ENCODE results near the gene BICD2. TPM values are rescaled to one million over a fixed set of nuclear protein-coding genes. Genes with fewer than 3 reads are reported as not detected.
A peak's percentile ranks its signal among the peaks of the same experiment; 100 is the strongest.

The BICD2 gene
- total RNA-seq, 1 experiment from 2014 or later = 40.6 TPM

GRCh38 chr9:92686954-92687353 is 77.7 kb downstream of the BICD2 start:
- no peaks in the 10 kb centered on the region for H3K9me2 ChIP-seq (ENCODE audit: insufficient read depth)
- no peaks in the 10 kb centered on the region for H3K79me2 ChIP-seq (ENCODE audit: low read depth)
- H2AFZ ChIP-seq = no peak overlapping the region
- TF ChIP-seq CTCF (conservative IDR thresholded peaks at IDR 0.05) = peak; percentile 42; the same call in 1 of the 2 replicates
- TF ChIP-seq EZH2 (IDR thresholded peaks at IDR 0.05; ENCODE audit: low read depth) = no peak
- H3K9me3 ChIP-seq (ENCODE audit: insufficient read depth, low read depth) = peaks cover 9% of the 10 kb centered on the region; the same call in 1 of the 2 replicates
- POLR2A ChIA-PET (ENCODE audit: unreplicated experiment) = no interaction called here
- H3K4me2 ChIP-seq = no peak overlapping the region
- BruUV-seq (replicated peaks) = no TSS peak
- intact Hi-C loops (cut with micrococcal nuclease; ENCODE audit: unreplicated experiment) = no loop called here
- no peak overlapping the region for H3K4me3 ChIP-seq
- CTCF ChIA-PET = interaction anchor here (0.7 kb wide), 1 partner anchor 16 kb away, joined by 3 read pairs; no protein-coding TSS in a partner anchor
- H3K4me1 ChIP-seq (replicated peaks; ENCODE audit: insufficient read depth) = no peaks in the 10 kb centered on the region
- no peaks in the 10 kb centered on the region for H3K27me3 ChIP-seq (ENCODE audit: insufficient read depth, low read depth)
- DNase-seq = peak in 1 of 2 experiments; percentile 42
- no peaks in the 10 kb centered on the region for H3K36me3 ChIP-seq (ENCODE audit: low read depth)
- H3F3A ChIP-seq (ENCODE audit: insufficient read depth, low read depth) = no peaks in the 10 kb centered on the region
- no peaks in the 10 kb centered on the region for H4K20me1 ChIP-seq (ENCODE audit: insufficient read depth)
- H3K27ac ChIP-seq = no peak overlapping the region

GRCh38 chr9:92685022-92685421 is 79.6 kb downstream of the BICD2 start:
- POLR2A ChIA-PET (ENCODE audit: unreplicated experiment) = no interaction called here
- BruUV-seq (replicated peaks) = no TSS peak
- no peak overlapping the region for H3K27ac ChIP-seq
- no peaks in the 10 kb centered on the region for H3K79me2 ChIP-seq (ENCODE audit: low read depth)
- TF ChIP-seq EZH2 (IDR thresholded peaks at IDR 0.05; ENCODE audit: low read depth) = no peak
- no peak for TF ChIP-seq CTCF (conservative IDR thresholded peaks at IDR 0.05)
- H3K4me2 ChIP-seq = no peak overlapping the region
- no peaks in the 10 kb centered on the region for H3K9me2 ChIP-seq (ENCODE audit: insufficient read depth)
- no peaks in the 10 kb centered on the region for H3K9me3 ChIP-seq (ENCODE audit: insufficient read depth, low read depth)
- intact Hi-C loops (cut with micrococcal nuclease; ENCODE audit: unreplicated experiment) = no loop called here
- no peaks in the 10 kb centered on the region for H4K20me1 ChIP-seq (ENCODE audit: insufficient read depth)
- no peaks in the 10 kb centered on the region for H3F3A ChIP-seq (ENCODE audit: insufficient read depth, low read depth)
- DNase-seq = no peak
- no peak overlapping the region for H2AFZ ChIP-seq
- no peak overlapping the region for H3K4me3 ChIP-seq
- CTCF ChIA-PET = no interaction called here
- no peaks in the 10 kb centered on the region for H3K27me3 ChIP-seq (ENCODE audit: insufficient read depth, low read depth)
- H3K4me1 ChIP-seq (replicated peaks; ENCODE audit: insufficient read depth) = no peaks in the 10 kb centered on the region
- no peaks in the 10 kb centered on the region for H3K36me3 ChIP-seq (ENCODE audit: low read depth)

- Histone ChIP-seq H3K9me3 (ENCODE audit: insufficient read depth, low read depth) (no peaks in the 10 kb centered on the region), H4K20me1 (ENCODE audit: insufficient read depth) (no peaks in the 10 kb centered on the region), H3K4me2 (no peak overlapping the region), H3F3A (ENCODE audit: insufficient read depth, low read depth) (no peaks in the 10 kb centered on the region), H3K4me3 (no peak overlapping the region), H3K4me1 (replicated peaks; ENCODE audit: insufficient read depth) (no peaks in the 10 kb centered on the region), H3K79me2 (ENCODE audit: low read depth) (no peaks in the 10 kb centered on the region), H3K36me3 (ENCODE audit: low read depth) (no peaks in the 10 kb centered on the region), H3K27ac (no peak overlapping the region), H3K9me2 (ENCODE audit: insufficient read depth) (no peaks in the 10 kb centered on the region), H2AFZ (no peak overlapping the region), H3K27me3 (ENCODE audit: insufficient read depth, low read depth) (no peaks in the 10 kb centered on the region)
- ChIA-PET CTCF (no interaction called here), POLR2A (ENCODE audit: unreplicated experiment) (no interaction called here)
- TF ChIP-seq EZH2 (IDR thresholded peaks at IDR 0.05; ENCODE audit: low read depth) (no peak), CTCF (conservative IDR thresholded peaks at IDR 0.05) (no peak)
- DNase-seq = no peak
- no TSS peak for BruUV-seq (replicated peaks)
- intact Hi-C loops (cut with micrococcal nuclease; ENCODE audit: unreplicated experiment) = no loop called here
Measured at GRCh38 chr9:92682269-92682668, 82.4 kb downstream of the BICD2 start.

All from PC-9 (cell line).